ENCODE results near the gene CNKSR2.

DNA sequence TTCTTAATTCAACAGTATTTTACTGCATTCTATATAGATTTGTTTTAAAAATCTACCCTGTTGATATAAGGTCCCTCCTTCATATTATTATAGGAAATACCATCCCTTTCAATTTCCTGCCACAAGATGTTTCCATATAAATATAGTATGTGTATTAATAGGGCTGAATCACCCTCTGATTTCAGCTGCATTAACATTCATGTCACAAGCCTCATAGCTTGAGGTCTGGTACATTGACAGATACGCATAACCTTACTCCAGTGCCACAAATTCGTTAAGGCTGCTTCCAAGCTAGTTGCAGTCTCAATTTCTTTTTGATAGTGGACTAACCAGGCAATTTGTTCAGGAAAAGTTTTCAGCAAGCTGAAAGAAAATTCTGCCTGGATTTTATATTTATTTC, 155.6 kb downstream of the CNKSR2 start:
- TF ChIP-seq POLR2AphosphoS5 (IDR thresholded peaks at IDR 0.05; ENCODE audit: borderline replicate concordance, low read depth, low read length): no peak
- no peak for TF ChIP-seq EZH2 (IDR thresholded peaks at IDR 0.05)
